ENCODE results near the gene RIN2. TPM values are rescaled to one million over a fixed set of nuclear protein-coding genes. Genes with fewer than 3 reads are reported as not detected.

The RIN2 gene
- total and polyA plus RNA-seq, 9 of the 15 experiments (the other 6 are each of a cell fraction or from before 2014, with no cell fraction given), result 0.09 TPM; not detected in 8

DNA sequence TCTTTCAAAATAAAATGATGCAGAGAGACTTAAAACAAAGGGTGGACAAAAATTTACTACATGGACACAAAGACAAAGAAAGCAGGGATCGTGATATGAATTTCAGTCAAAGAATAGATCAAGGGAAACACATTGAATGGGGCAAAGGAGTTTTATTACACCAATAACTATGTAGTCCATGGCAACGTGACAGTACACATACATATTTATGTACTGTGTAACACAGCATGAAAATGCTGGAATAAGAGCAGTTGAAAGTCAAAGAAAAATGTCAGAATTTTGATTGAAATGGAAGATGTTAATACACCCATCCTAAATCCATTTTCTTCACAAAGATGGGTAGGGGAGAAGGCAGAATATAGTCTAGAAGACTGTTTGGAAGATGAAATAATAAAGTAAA lies 9.4 kb upstream of the RIN2 start:
- Histone ChIP-seq H3K9me1 (ENCODE audit: control insufficient read depth, insufficient read depth, low read length) (no peaks in the 10 kb centered on the region), H3K79me2 (ENCODE audit: control insufficient read depth, insufficient read depth, low read length) (no peaks in the 10 kb centered on the region), H3K27me3 (ENCODE audit: control insufficient read depth in 2 of 2, insufficient read depth in 2 of 2, low read length in 2 of 2) (no peaks in the 10 kb centered on the region), H3K9ac (ENCODE audit: insufficient read depth in 1 of 2, low read depth in 2 of 2, low read length in 2 of 2) (no peak overlapping the region), H4K20me1 (replicated peaks; ENCODE audit: control insufficient read depth, insufficient read depth, low read length) (no peaks in the 10 kb centered on the region), H2AFZ (ENCODE audit: low read depth, low read length) (no peak overlapping the region), H3K4me2 (ENCODE audit: insufficient read depth, low read length) (no peak overlapping the region), H3K36me3 (ENCODE audit: control insufficient read depth, insufficient read depth, low read length) (no peaks in the 10 kb centered on the region), H3K9me3 (replicated peaks; ENCODE audit: control insufficient read depth, insufficient read depth, low read depth, low read length) (no peaks in the 10 kb centered on the region), H3K4me1 (replicated peaks in 1 of 2; ENCODE audit: control insufficient read depth in 2 of 2, insufficient read depth in 2 of 2, low read length in 2 of 2) (no peaks in the 10 kb centered on the region), H3K27ac (ENCODE audit: extremely low read depth, low read depth, low read length) (no peak overlapping the region), H3K4me3 (no peak overlapping the region)
- WGBS (ENCODE audit: insufficient coverage, low coverage, missing lambda C conversion rate), result 3% methylated on average over 2 of the region's 2 CpGs
- FAIRE-seq, result no peak
- CTCF ChIA-PET (ENCODE audit: low intra/inter-chr PET ratio), result no interaction called here
- no peak for DNase-seq (ENCODE audit: extremely low read depth in 1 of 4, low spot score in 3 of 4)
- no peak for TF ChIP-seq ZFP30 (CRISPR knock-in tag; IDR thresholded peaks at IDR 0.05; ENCODE audit: borderline replicate concordance)
- TF ChIP-seq TEAD4 (IDR thresholded peaks at IDR 0.05; ENCODE audit: low read length), result no peak
- TF ChIP-seq TEAD4 (CRISPR knock-in tag; IDR thresholded peaks at IDR 0.05; ENCODE audit: borderline replicate concordance), result no peak
- no peak for TF ChIP-seq SIN3B (IDR thresholded peaks at IDR 0.05; ENCODE audit: low read depth)
- TF ChIP-seq, protein P1, sequence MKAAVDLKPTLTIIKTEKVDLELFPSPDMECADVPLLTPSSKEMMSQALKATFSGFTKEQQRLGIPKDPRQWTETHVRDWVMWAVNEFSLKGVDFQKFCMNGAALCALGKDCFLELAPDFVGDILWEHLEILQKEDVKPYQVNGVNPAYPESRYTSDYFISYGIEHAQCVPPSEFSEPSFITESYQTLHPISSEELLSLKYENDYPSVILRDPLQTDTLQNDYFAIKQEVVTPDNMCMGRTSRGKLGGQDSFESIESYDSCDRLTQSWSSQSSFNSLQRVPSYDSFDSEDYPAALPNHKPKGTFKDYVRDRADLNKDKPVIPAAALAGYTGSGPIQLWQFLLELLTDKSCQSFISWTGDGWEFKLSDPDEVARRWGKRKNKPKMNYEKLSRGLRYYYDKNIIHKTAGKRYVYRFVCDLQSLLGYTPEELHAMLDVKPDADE (conservative IDR thresholded peaks at IDR 0.05; ENCODE audit: control insufficient read depth, low read depth, low read length), result no peak
- TF ChIP-seq RBM34 (IDR thresholded peaks at IDR 0.05; ENCODE audit: borderline replicate concordance, insufficient read depth, low read length), result no peak
- TF ChIP-seq BRCA1 (IDR thresholded peaks at IDR 0.05), result no peak
- no peak for TF ChIP-seq BRCA1 (CRISPR knock-in tag; IDR thresholded peaks at IDR 0.05)
- TF ChIP-seq DNMT1 (IDR thresholded peaks at IDR 0.05), result no peak
- no peak for TF ChIP-seq EHMT2 (IDR thresholded peaks at IDR 0.05)
- TF ChIP-seq SREBF2 (CRISPR knock-in tag; IDR thresholded peaks at IDR 0.05), result no peak
- TF ChIP-seq ZNF695 (CRISPR knock-in tag; IDR thresholded peaks at IDR 0.05), result no peak
- no peak for TF ChIP-seq MECOM (CRISPR knock-in tag; IDR thresholded peaks at IDR 0.05)
- ATAC-seq, result no peak
- intact Hi-C loops (cut with micrococcal nuclease), result no loop called here
- in situ Hi-C loops (cut with MboI), result no loop called here
- POLR2A ChIA-PET, result no interaction called here
- no TSS peak for BruUV-seq (replicated peaks)
